SU-DHL-6 (cell line): Measurements from ENCODE around the gene PMIS2.

Source experiments
- H2AFZ ChIP-seq: fragments of 200-600 bp; sonication (generic); 2 replicates; pipeline ENCODE4 v1.6.1; 2014; ENCODE audit warnings: low read depth, mild to moderate bottlenecking, moderate library complexity, mixed read lengths, antibody characterized with exemption, low read length; ENCODE audit not compliant: severe bottlenecking
- H3F3A ChIP-seq: fragments of 200-600 bp; shearing (Covaris generic); 2 replicates; pipeline ENCODE4 v1.6.0; 2016; ENCODE audit warnings: antibody characterized with exemption, mild to moderate bottlenecking; ENCODE audit not compliant: insufficient read depth
- H3K27ac ChIP-seq: fragments of 200-600 bp; sonication (generic); 2 replicates; pipeline ENCODE4 v1.5.1; 2016; ENCODE audit warnings: low read depth, mild to moderate bottlenecking, low read length, moderate library complexity, mixed read lengths
- H3K27me3 ChIP-seq: fragments of 200-600 bp; sonication (generic), shearing (Covaris generic); 2 replicates; pipeline ENCODE4 v1.6.0; 2014; ENCODE audit warnings: mild to moderate bottlenecking, low read length
- H3K36me3 ChIP-seq: fragments of 200-600 bp; sonication (generic); 2 replicates; pipeline ENCODE4 v1.6.1; 2014; ENCODE audit warnings: mild to moderate bottlenecking, low read length, mixed read lengths
- H3K4me2 ChIP-seq: fragments of 300-600, 200-600 bp; shearing (Covaris generic), sonication (generic); 2 replicates; pipeline ENCODE4 v1.6.0; 2014; ENCODE audit warnings: low read length, low read depth, mild to moderate bottlenecking; ENCODE audit not compliant: poor library complexity, severe bottlenecking
- H3K4me3 ChIP-seq: fragments of 200-600 bp; sonication (generic); 2 replicates; pipeline ENCODE4 v1.5.1; 2014; ENCODE audit warnings: antibody characterized with exemption, low read length, mild to moderate bottlenecking, mixed read lengths; ENCODE audit not compliant: insufficient read depth, poor library complexity, severe bottlenecking
- H3K79me2 ChIP-seq: fragments of 200-600 bp; sonication (generic); 2 replicates; pipeline ENCODE4 v1.6.1; 2014; ENCODE audit warnings: mild to moderate bottlenecking, low read length, moderate library complexity; ENCODE audit not compliant: insufficient read depth
- H3K9ac ChIP-seq: fragments of 200-600 bp; sonication (generic); 2 replicates; pipeline ENCODE4 v1.7.0; 2014; ENCODE audit warnings: mild to moderate bottlenecking, low read length
- H3K9me2 ChIP-seq: fragments of 200-600 bp; sonication (generic); replicated peaks from 2 replicates; pipeline ENCODE4 v1.6.1; 2014; ENCODE audit warnings: low read length; ENCODE audit not compliant: insufficient read depth
- H3K9me3 ChIP-seq: fragments of 200-600 bp; sonication (generic); 2 replicates; pipeline ENCODE4 v1.6.1; 2014; ENCODE audit warnings: low read length, mixed read lengths; ENCODE audit not compliant: insufficient read depth
- H4K20me1 ChIP-seq: fragments of 200-600 bp; sonication (generic); 2 replicates; pipeline ENCODE4 v1.6.1; 2014; ENCODE audit warnings: low read depth, mild to moderate bottlenecking, antibody characterized with exemption, low read length, moderate library complexity, mixed read lengths
- CTCF ChIP-seq: fragments of 200-600 bp; sonication (generic); IDR thresholded peaks from one replicate; pipeline ENCODE4 v1.5.1; 2017; ENCODE audit warnings: antibody characterized with exemption, mild to moderate bottlenecking, low read length, moderate library complexity; ENCODE audit not compliant: insufficient read depth, poor library complexity, severe bottlenecking
- EZH2phosphoT487 ChIP-seq: fragments of 200-600 bp; sonication (generic), shearing (Covaris generic); conservative IDR thresholded peaks from 2 replicates; pipeline ENCODE4 v1.6.1; 2018; ENCODE audit warnings: mild to moderate bottlenecking, antibody characterized with exemption, low read length, moderate library complexity, mixed read lengths

The PMIS2 gene

GRCh38 chr19:35620001-35620400 lies 34.0 kb downstream of the PMIS2 start:
- peaks cover 2% of the 10 kb centered on the region; the same call in 1 of the 2 replicates for H3F3A ChIP-seq
- H3K4me2 ChIP-seq: no peak overlapping the region
- H3K27me3 ChIP-seq: no peaks in the 10 kb centered on the region
- H3K79me2 ChIP-seq: no peaks in the 10 kb centered on the region
- H3K4me3 ChIP-seq: no peak overlapping the region
- H3K9me3 ChIP-seq: no peaks in the 10 kb centered on the region
- H3K36me3 ChIP-seq: no peaks in the 10 kb centered on the region
- TF ChIP-seq CTCF: no peak
- TF ChIP-seq EZH2phosphoT487: no peak
- no peaks in the 10 kb centered on the region for H3K9me2 ChIP-seq
- no peak overlapping the region for H2AFZ ChIP-seq
- H3K27ac ChIP-seq: no peak overlapping the region
- no peak overlapping the region for H3K9ac ChIP-seq
- H4K20me1 ChIP-seq: no peaks in the 10 kb centered on the region

- Histone ChIP-seq H3K36me3 (no peaks in the 10 kb centered on the region), H3K4me2 (no peak overlapping the region), H3K9ac (no peak overlapping the region), H3K9me2 (no peaks in the 10 kb centered on the region), H3K27me3 (no peaks in the 10 kb centered on the region), H3K27ac (no peak overlapping the region), H3K79me2 (no peaks in the 10 kb centered on the region), H2AFZ (no peak overlapping the region), H3K9me3 (no peaks in the 10 kb centered on the region), H4K20me1 (no peaks in the 10 kb centered on the region), H3F3A (peaks cover 7% of the 10 kb centered on the region; the same call in 1 of the 2 replicates), H3K4me3 (no peak overlapping the region)
- no peak for TF ChIP-seq EZH2phosphoT487
- TF ChIP-seq CTCF: no peak
Measured at GRCh38 chr19:35621708-35622107, 35.7 kb downstream of the PMIS2 start.

- Histone ChIP-seq H3K9ac (no peak overlapping the region), H3K4me2 (no peak overlapping the region), H3K27ac (no peak overlapping the region)
Measured at GRCh38 chr19:35622750-35623149, 36.8 kb downstream of the PMIS2 start.

More at GRCh38 chr19:35622750-35623149, 36.8 kb downstream of the PMIS2 start:
- TF ChIP-seq CTCF (no peak), EZH2phosphoT487 (no peak)
- Histone ChIP-seq H3K4me3 (no peak overlapping the region), H3K9me2 (no peaks in the 10 kb centered on the region), H3F3A (peaks cover 7% of the 10 kb centered on the region; the same call in 1 of the 2 replicates), H2AFZ (no peak overlapping the region), H3K27me3 (no peaks in the 10 kb centered on the region), H3K36me3 (no peaks in the 10 kb centered on the region), H4K20me1 (no peaks in the 10 kb centered on the region), H3K9me3 (no peaks in the 10 kb centered on the region), H3K79me2 (no peaks in the 10 kb centered on the region)
